ENCODE data around the gene SH2B2. TPM values are rescaled to one million over a fixed set of nuclear protein-coding genes. Genes with fewer than 3 reads are reported as not detected.

Gene SH2B2
- total and polyA plus RNA-seq, 7 experiments from 2014 or later, result 0.25 to 10.9 (median 1.1) TPM

DNA sequence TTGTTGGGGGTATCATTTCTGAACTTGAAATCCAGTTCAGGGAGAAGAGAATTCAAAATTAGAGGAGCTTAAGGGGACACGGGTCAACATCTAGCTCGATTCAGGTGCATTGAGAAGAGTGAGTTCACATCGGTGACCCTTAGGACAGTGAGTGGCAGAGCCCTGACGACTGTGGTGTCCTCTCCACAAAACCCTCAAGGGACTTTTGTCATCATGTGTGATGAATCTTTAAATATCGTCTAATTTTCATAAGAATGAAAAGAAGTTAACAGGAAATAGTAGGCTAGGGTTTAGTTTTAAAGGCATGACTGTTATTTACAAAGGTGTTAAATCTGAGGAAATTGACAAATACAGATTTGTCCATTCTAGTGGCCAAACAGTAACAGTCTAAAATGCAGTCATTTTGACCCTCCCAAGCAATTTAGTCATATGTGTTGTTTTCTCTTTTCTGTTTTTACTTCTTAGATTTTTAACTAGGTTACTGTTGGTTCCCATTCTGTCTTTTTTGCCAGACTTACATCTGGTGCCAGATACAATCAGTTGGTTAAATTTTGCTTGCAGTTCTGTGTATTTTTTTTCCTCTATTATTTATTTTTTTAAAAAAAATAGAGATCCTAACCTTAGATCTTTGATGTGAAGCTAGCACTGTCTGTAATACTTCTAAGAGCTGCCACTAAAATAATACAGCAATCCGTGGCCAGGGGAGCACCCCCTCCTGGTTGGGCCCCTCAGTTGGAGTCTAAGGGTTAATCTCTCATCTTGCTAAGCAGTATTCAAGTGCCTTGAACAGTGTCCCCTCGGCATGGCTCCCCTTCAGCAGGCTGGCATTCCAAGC is 34.9 kb upstream of the SH2B2 start:
- H3K36me3 ChIP-seq (ENCODE audit: control insufficient read depth in 2 of 3, insufficient read depth in 3 of 3, low read length in 3 of 3), result peaks cover 0 to 4% (median 0%) of the 10 kb centered on the region in 3 experiments
- Mint-ChIP-seq H3K4me3 (no peak overlapping the region), H3K9me3 (no peaks in the 10 kb centered on the region), H3K4me1 (peaks cover 0 to 9% (median 0%) of the 10 kb centered on the region in 7 donors), H3K27me3 (no peaks in the 10 kb centered on the region), H3K27ac (no peak overlapping the region), H3K36me3 (peaks cover 3 to 37% (median 13%) of the 10 kb centered on the region in 5 donors)
- intact Hi-C loops (cut with micrococcal nuclease), result no loop called here
- DNase-seq, result no peak
- H3K27me3 ChIP-seq (ENCODE audit: control insufficient read depth in 2 of 2, insufficient read depth in 2 of 2, low read length in 2 of 2), result no peaks in the 10 kb centered on the region
- H3K27ac ChIP-seq (ENCODE audit: low read depth, low read length), result no peak overlapping the region
- H3K4me3 ChIP-seq (ENCODE audit: low read length), result no peak overlapping the region
- ATAC-seq, result no peak
- H3K9me3 ChIP-seq (ENCODE audit: control insufficient read depth in 2 of 3, low read length in 3 of 3), result no peaks in the 10 kb centered on the region
- POLR2A ChIA-PET, result interaction anchor here (0.5 kb wide), 1 partner anchor 807 kb away, joined by 3 read pairs; no protein-coding TSS in a partner anchor
- H3K4me1 ChIP-seq (ENCODE audit: control insufficient read depth in 2 of 2, insufficient read depth in 2 of 2, low read length in 2 of 2), result no peaks in the 10 kb centered on the region
- CTCF ChIA-PET, result interaction anchor here (0.5 kb wide), 1 partner anchor 28 kb away, joined by 5 read pairs; no protein-coding TSS in a partner anchor

DNA sequence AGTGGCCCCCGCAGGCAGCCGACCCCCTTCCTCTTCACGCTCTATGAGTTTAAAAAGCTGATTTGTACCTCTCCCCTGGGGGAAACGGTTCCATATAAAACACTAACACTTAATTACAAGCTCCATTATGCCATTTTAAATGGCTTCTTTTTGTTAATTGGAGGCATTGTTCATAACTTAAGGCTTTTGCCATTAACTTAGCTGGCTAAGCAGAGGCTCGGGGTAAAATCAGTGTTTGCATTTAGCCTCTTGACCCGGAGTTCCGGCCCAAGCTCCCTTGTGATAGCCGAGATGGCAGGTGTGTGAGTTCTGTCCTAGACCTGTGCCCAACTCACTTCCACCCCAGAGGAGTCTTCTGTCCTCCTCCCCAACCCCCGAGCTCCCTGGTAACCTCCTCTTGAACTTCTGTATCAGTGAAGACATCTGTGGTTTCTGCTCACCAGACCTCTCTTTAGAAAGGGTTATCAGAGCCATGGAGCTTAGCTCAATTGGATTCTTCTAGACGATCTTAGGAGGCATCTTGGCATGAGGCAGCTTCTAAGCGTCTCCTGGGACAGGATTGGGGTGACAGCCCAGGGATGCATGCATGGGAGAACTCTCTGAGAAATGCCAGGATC is 34.2 kb upstream of the SH2B2 start:
- ATAC-seq (no peak), DNase-seq (no peak)
- H3K36me3 Mint-ChIP-seq, result peaks cover 3 to 34% (median 13%) of the 10 kb centered on the region in 5 donors
- Histone ChIP-seq H3K27ac (ENCODE audit: low read depth, low read length) (no peak overlapping the region), H3K4me1 (ENCODE audit: control insufficient read depth in 2 of 2, insufficient read depth in 2 of 2, low read length in 2 of 2) (no peaks in the 10 kb centered on the region), H3K27me3 (ENCODE audit: control insufficient read depth in 2 of 2, insufficient read depth in 2 of 2, low read length in 2 of 2) (no peaks in the 10 kb centered on the region), H3K4me3 (ENCODE audit: low read length) (no peak overlapping the region), H3K36me3 (ENCODE audit: control insufficient read depth in 2 of 3, insufficient read depth in 3 of 3, low read length in 3 of 3) (peaks cover 0 to 4% (median 0%) of the 10 kb centered on the region in 3 experiments), H3K9me3 (ENCODE audit: control insufficient read depth in 2 of 3, low read length in 3 of 3) (no peaks in the 10 kb centered on the region)
- no peaks in the 10 kb centered on the region for H3K9me3 Mint-ChIP-seq
- H3K27me3 Mint-ChIP-seq, result no peaks in the 10 kb centered on the region
- POLR2A ChIA-PET, result interaction anchor here (0.5 kb wide), 2 partner anchors 100 to 808 kb away, joined by 3 read pairs; no protein-coding TSS in a partner anchor
- intact Hi-C loops (cut with micrococcal nuclease), result no loop called here
- no peak overlapping the region for H3K27ac Mint-ChIP-seq
- peaks cover 0 to 9% (median 0%) of the 10 kb centered on the region in 7 donors for H3K4me1 Mint-ChIP-seq
- CTCF ChIA-PET, result interaction anchor here (0.9 kb wide), 1 partner anchor 17 kb away, joined by 3 read pairs; no protein-coding TSS in a partner anchor
- no peak overlapping the region for H3K4me3 Mint-ChIP-seq

DNA sequence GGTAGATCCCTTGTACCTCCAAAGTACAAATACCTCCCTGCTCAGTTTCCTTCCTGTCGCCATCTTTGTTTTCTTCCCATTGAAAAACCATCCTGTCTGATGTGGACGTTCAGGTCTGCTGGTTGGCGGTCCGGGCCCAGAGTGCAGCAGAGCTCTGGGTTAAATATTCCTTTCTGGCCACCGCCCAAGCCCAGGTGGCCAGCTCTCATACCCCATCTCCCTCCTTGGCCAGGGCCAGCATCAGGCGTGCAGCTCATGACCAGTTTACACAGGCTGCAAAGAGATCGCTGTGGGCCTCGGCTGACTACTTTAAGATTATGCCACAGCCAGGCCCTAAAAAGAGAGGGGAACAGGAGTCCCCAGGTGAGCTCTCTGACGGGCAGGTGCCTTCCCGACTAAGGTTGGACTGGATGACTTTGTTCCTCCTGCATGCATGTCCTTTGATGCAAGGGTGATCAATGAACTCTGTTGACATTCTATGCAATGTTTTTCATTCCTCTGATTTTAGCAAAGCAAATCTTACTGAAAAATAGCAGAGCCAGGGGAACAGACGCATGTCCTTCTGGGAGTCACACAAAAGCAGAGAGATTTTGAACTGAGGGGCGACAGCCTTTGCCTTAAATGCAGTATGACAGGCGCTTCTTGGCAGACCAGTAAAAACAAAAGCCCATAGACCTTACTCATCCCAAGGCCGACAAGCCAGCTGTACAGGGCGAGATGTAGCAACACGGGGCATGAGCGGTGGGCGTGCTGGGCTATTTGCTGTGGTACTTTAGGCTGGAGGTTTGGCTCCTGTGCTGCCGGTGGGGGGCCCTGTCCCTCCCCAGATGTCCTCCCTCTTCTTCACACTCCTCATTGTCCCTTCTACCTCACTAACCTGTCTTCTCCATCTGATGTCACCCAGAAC is 33.3 kb upstream of the SH2B2 start:
- CTCF ChIA-PET, result interaction anchor here (0.9 kb wide), 1 partner anchor 17 kb away, joined by 3 read pairs; no protein-coding TSS in a partner anchor
- Histone ChIP-seq H3K4me1 (ENCODE audit: control insufficient read depth in 2 of 2, insufficient read depth in 2 of 2, low read length in 2 of 2) (no peaks in the 10 kb centered on the region), H3K4me3 (ENCODE audit: low read length) (no peak overlapping the region), H3K27me3 (ENCODE audit: control insufficient read depth in 2 of 2, insufficient read depth in 2 of 2, low read length in 2 of 2) (no peaks in the 10 kb centered on the region), H3K9me3 (ENCODE audit: control insufficient read depth in 2 of 3, low read length in 3 of 3) (no peaks in the 10 kb centered on the region), H3K36me3 (ENCODE audit: control insufficient read depth in 2 of 3, insufficient read depth in 3 of 3, low read length in 3 of 3) (peaks cover 0 to 4% (median 0%) of the 10 kb centered on the region in 3 experiments), H3K27ac (ENCODE audit: low read depth, low read length) (no peak overlapping the region)
- Mint-ChIP-seq H3K9me3 (no peaks in the 10 kb centered on the region), H3K27me3 (no peaks in the 10 kb centered on the region), H3K4me1 (peaks cover 0 to 9% (median 0%) of the 10 kb centered on the region in 7 donors), H3K36me3 (peaks cover 3 to 38% (median 13%) of the 10 kb centered on the region in 5 donors), H3K4me3 (no peak overlapping the region), H3K27ac (no peak overlapping the region)
- POLR2A ChIA-PET, result interaction anchor here (0.5 kb wide), 1 partner anchor 101 kb away, joined by 3 read pairs; no protein-coding TSS in a partner anchor
- intact Hi-C loops (cut with micrococcal nuclease), result no loop called here
- ATAC-seq (no peak), DNase-seq (no peak)

DNA sequence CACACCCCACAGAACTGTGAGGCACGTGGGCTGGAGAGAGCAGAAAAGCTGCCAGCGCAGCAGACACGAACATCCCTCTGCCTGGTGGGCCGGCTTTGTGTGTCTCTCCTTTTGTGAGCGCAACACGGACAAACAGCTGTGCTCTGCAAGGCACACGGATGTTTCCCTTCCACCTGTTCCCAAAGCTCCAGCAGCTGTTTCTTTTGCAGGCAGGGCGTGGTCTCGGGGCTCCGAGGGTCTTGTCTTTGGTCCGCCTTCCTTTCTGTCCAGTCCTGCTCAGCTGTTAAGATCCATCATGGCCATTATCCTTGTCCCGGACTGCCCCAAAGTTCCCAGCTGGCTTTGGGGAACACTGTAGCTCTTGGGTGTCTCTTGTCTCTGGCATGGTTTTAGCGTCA is 32.7 kb upstream of the SH2B2 start:
- ChIA-PET CTCF (no interaction called here), POLR2A (no interaction called here)
- H3K9me3 ChIP-seq (ENCODE audit: control insufficient read depth in 2 of 3, low read length in 3 of 3), result no peaks in the 10 kb centered on the region
- H3K4me1 ChIP-seq (ENCODE audit: control insufficient read depth in 2 of 2, insufficient read depth in 2 of 2, low read length in 2 of 2), result no peaks in the 10 kb centered on the region
- H3K27me3 ChIP-seq (ENCODE audit: control insufficient read depth in 2 of 2, insufficient read depth in 2 of 2, low read length in 2 of 2), result no peaks in the 10 kb centered on the region
- intact Hi-C loops (cut with micrococcal nuclease), result no loop called here
- no peaks in the 10 kb centered on the region for H3K27me3 Mint-ChIP-seq
- peaks cover 3 to 41% (median 16%) of the 10 kb centered on the region in 5 donors for H3K36me3 Mint-ChIP-seq
- no peak overlapping the region for H3K27ac ChIP-seq (ENCODE audit: low read depth, low read length)
- ATAC-seq (no peak), DNase-seq (no peak)
- peaks cover 0 to 9% (median 0%) of the 10 kb centered on the region in 7 donors for H3K4me1 Mint-ChIP-seq
- no peak overlapping the region for H3K4me3 Mint-ChIP-seq
- no peak overlapping the region for H3K27ac Mint-ChIP-seq
- no peaks in the 10 kb centered on the region for H3K9me3 Mint-ChIP-seq
- H3K36me3 ChIP-seq (ENCODE audit: control insufficient read depth in 2 of 3, insufficient read depth in 3 of 3, low read length in 3 of 3), result peaks cover 0 to 4% (median 0%) of the 10 kb centered on the region in 3 experiments
- H3K4me3 ChIP-seq (ENCODE audit: low read length), result no peak overlapping the region

DNA sequence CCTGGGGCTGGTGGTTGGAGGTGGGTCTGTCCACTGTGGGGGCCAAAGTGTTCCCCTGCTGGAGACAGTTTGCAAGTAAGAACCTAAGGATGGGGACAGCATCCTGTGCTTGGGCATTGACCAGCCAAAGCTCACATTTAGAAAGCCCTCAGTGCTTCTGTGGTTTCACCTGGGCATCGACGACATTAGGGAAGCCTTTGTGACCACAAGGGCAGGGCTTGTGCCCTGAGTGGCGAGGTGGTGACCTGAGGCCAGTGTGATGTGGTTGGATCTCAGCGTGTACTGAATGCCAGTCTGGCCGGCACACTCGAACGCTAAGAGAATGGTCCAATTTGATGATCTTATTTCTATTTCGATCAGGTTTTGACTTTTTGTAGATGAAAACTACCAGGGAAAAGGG is 32.1 kb upstream of the SH2B2 start:
- no peaks in the 10 kb centered on the region for H3K4me1 ChIP-seq (ENCODE audit: control insufficient read depth in 2 of 2, insufficient read depth in 2 of 2, low read length in 2 of 2)
- no peak overlapping the region for H3K27ac ChIP-seq (ENCODE audit: low read depth, low read length)
- H3K36me3 ChIP-seq (ENCODE audit: control insufficient read depth in 2 of 3, insufficient read depth in 3 of 3, low read length in 3 of 3), result no peaks in the 10 kb centered on the region
- no peak overlapping the region for H3K4me3 Mint-ChIP-seq
- H3K4me1 Mint-ChIP-seq, result peaks cover 0 to 9% (median 0%) of the 10 kb centered on the region in 7 donors
- H3K9me3 Mint-ChIP-seq, result no peaks in the 10 kb centered on the region
- no peak overlapping the region for H3K27ac Mint-ChIP-seq
- DNase-seq (no peak), ATAC-seq (no peak)
- no peaks in the 10 kb centered on the region for H3K27me3 ChIP-seq (ENCODE audit: control insufficient read depth in 2 of 2, insufficient read depth in 2 of 2, low read length in 2 of 2)
- intact Hi-C loops (cut with micrococcal nuclease), result no loop called here
- H3K27me3 Mint-ChIP-seq, result no peaks in the 10 kb centered on the region
- H3K36me3 Mint-ChIP-seq, result peaks cover 3 to 38% (median 16%) of the 10 kb centered on the region in 5 donors
- no peak overlapping the region for H3K4me3 ChIP-seq (ENCODE audit: low read length)
- ChIA-PET CTCF (interaction anchor here (0.6 kb wide), 1 partner anchor 10 kb away, joined by 5 read pairs; no protein-coding TSS in a partner anchor), POLR2A (no interaction called here)
- no peaks in the 10 kb centered on the region for H3K9me3 ChIP-seq (ENCODE audit: control insufficient read depth in 2 of 3, low read length in 3 of 3)

DNA sequence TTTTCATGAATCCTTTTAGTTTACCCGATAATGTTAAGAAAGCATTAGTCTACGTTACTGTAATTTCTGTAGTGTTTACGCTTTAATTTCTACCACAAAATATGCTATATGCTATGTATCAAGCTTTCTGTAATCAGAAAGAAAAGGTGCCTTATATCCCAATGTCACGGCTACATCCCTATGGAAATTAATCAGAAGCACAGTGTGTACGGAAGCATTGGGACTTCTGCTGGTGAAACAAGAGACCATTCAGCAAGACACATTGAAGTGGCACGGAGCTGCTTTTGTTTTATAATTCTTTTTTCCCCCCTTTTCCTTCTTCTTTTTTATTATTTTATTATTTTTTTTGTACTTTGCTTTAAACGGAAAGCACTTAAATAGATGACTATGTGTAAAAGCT is 31.2 kb upstream of the SH2B2 start:
- ATAC-seq, result no peak
- H3K36me3 ChIP-seq (ENCODE audit: control insufficient read depth in 2 of 3, insufficient read depth in 3 of 3, low read length in 3 of 3), result no peaks in the 10 kb centered on the region
- Mint-ChIP-seq H3K4me1 (peaks cover 0 to 9% (median 0%) of the 10 kb centered on the region in 7 donors), H3K4me3 (no peak overlapping the region), H3K9me3 (no peaks in the 10 kb centered on the region), H3K27ac (no peak overlapping the region), H3K36me3 (peaks cover under 1 to 34% (median 10%) of the 10 kb centered on the region in 5 donors), H3K27me3 (no peaks in the 10 kb centered on the region)
- H3K27me3 ChIP-seq (ENCODE audit: control insufficient read depth in 2 of 2, insufficient read depth in 2 of 2, low read length in 2 of 2), result no peaks in the 10 kb centered on the region
- no peak overlapping the region for H3K27ac ChIP-seq (ENCODE audit: low read depth, low read length)
- no peaks in the 10 kb centered on the region for H3K9me3 ChIP-seq (ENCODE audit: control insufficient read depth in 2 of 3, low read length in 3 of 3)
- H3K4me1 ChIP-seq (ENCODE audit: control insufficient read depth in 2 of 2, insufficient read depth in 2 of 2, low read length in 2 of 2), result no peaks in the 10 kb centered on the region
- intact Hi-C loops (cut with micrococcal nuclease), result no loop called here
- DNase-seq, result no peak
- no peak overlapping the region for H3K4me3 ChIP-seq (ENCODE audit: low read length)
- CTCF ChIA-PET, result no interaction called here
- POLR2A ChIA-PET, result no interaction called here

Measured in naive thymus-derived CD4-positive, alpha-beta T cell (primary cell).